HepG2 (cell line): Measurements from ENCODE around the gene TTLL11. TPM values are rescaled to one million over a fixed set of nuclear protein-coding genes. Genes with fewer than 3 reads are reported as not detected.

Experiments used
- ATAC-seq: fragments of 200-7000 bp; cut with Tn5 transposase; 3 replicates; pipeline ENCODE4 v1.9.1; 2020; ENCODE audit warnings: mild to moderate bottlenecking, moderate library complexity
- BruUV-seq: library from RNA; stranded (reverse); fragments of 400-500 nt; replicated peaks from 2 replicates; lab custom pipeline; 2021; lab: Mats Ljungman, UMichigan
- CTCF ChIA-PET: fragments of 300-600 bp; formaldehyde crosslinking; extraction: SDS; loops from one replicate; lab custom pipeline; 2021; ENCODE audit warnings: low total read pairs, inconsistent platforms, low intra/inter-chr PET ratio; lab: Yijun Ruan, JAX
- POLR2A ChIA-PET: fragments of 350-600 bp; sonication (Branson Sonifier 250); formaldehyde crosslinking; loops from one replicate; lab custom pipeline; 2020; ENCODE audit warnings: antibody characterized with exemption, inconsistent platforms; lab: Yijun Ruan, JAX
- DNase-seq: peaks from one replicate; pipeline ENCODE4 v3.0.0-alpha.2; 2015; ENCODE audit warnings: low spot score
- FAIRE-seq: peaks from 3 replicates; lab custom pipeline; 2011; peaks lifted over from hg19 to GRCh38; lab: Jason Lieb, UNC
- H2AFZ ChIP-seq: one replicate; pipeline ENCODE4 v1.6.1; 2011; ENCODE audit warnings: low read length, inconsistent platforms
- H3K27ac ChIP-seq: fragments of 300-600 bp; 3 replicates; pipeline ENCODE4 v1.8.0; 2011; ENCODE audit warnings: mixed run types, mild to moderate bottlenecking, mixed read lengths, low read length, inconsistent platforms; ENCODE audit not compliant: insufficient read depth; ENCODE audit errors: extremely low read length
- H3K27me3 ChIP-seq, 2 experiments: fragments of 200-600 bp in 1 of 2; 2 replicates in 1 of 2; 3 replicates in 1 of 2; pipeline versions ENCODE4 v1.6.0 to v1.8.0; 2011; ENCODE audit warnings: low read length in 2 of 2, mild to moderate bottlenecking in 2 of 2, moderate library complexity in 2 of 2, inconsistent platforms in 1 of 2; ENCODE audit not compliant: insufficient read depth in 2 of 2, control insufficient read depth in 1 of 2
- H3K36me3 ChIP-seq, 2 experiments: fragments of 200-600 bp in 1 of 2; replicated peaks in 1 of 2; 2 replicates in 1 of 2; 3 replicates in 1 of 2; pipeline versions ENCODE4 v1.5.1 to v1.8.0; 2011; ENCODE audit warnings: low read length in 2 of 2, inconsistent platforms in 1 of 2; ENCODE audit not compliant: insufficient read depth in 2 of 2, control insufficient read depth in 1 of 2
- H3K4me1 ChIP-seq: 2 replicates; pipeline ENCODE4 v1.5.1; 2012; ENCODE audit warnings: low read length, inconsistent platforms; ENCODE audit not compliant: insufficient read depth
- H3K4me2 ChIP-seq: 2 replicates; pipeline ENCODE4 v1.6.0; 2011; ENCODE audit warnings: low read depth, low read length, inconsistent platforms
- H3K4me3 ChIP-seq, 3 experiments: fragments of 200-600 bp in 1 of 3; sonication (generic), shearing (Covaris generic) in 1 of 3; replicated peaks in 1 of 3; 2 replicates each; pipeline ENCODE4 v1.5.1; 2011 to 2016; ENCODE audit warnings: low read length in 3 of 3, inconsistent platforms in 2 of 3, low read depth in 2 of 3, mild to moderate bottlenecking in 2 of 3, control low read depth in 1 of 3, mixed read lengths in 1 of 3; ENCODE audit not compliant: insufficient read depth in 1 of 3
- H3K79me2 ChIP-seq: one replicate; pipeline ENCODE4 v1.6.1; 2011; ENCODE audit warnings: low read length, inconsistent platforms; ENCODE audit not compliant: insufficient read depth
- H3K9ac ChIP-seq: 2 replicates; pipeline ENCODE4 v1.6.0; 2011; ENCODE audit warnings: mild to moderate bottlenecking, low read depth, low read length, inconsistent platforms; ENCODE audit not compliant: insufficient read depth
- H3K9me3 ChIP-seq: 2 replicates; pipeline ENCODE4 v1.5.1; 2012; ENCODE audit warnings: mild to moderate bottlenecking, low read length
- H4K20me1 ChIP-seq: 2 replicates; pipeline ENCODE4 v1.6.0; 2011; ENCODE audit warnings: inconsistent platforms, mild to moderate bottlenecking, low read length, moderate library complexity; ENCODE audit not compliant: insufficient read depth
- ASH2L ChIP-seq: fragments of 300-600, 200-600 bp; sonication (generic); IDR thresholded peaks from 2 replicates; pipeline ENCODE4 v1.7.0; 2017; ENCODE audit warnings: low read depth, mild to moderate bottlenecking, moderate library complexity, mixed read lengths, low read length; ENCODE audit not compliant: insufficient read length
- HOXA7 ChIP-seq: sonication (generic); formaldehyde crosslinking; IDR thresholded peaks from 2 replicates; pipeline ENCODE4 v1.8.1; 2022; ENCODE audit warnings: mild to moderate bottlenecking, missing genetic modification reagents, moderate library complexity
- RFXANK ChIP-seq: IDR thresholded peaks from 2 replicates; pipeline ENCODE4 v1.6.1; 2016
- ZNF329 ChIP-seq: sonication (generic); formaldehyde crosslinking; IDR thresholded peaks from 2 replicates; pipeline ENCODE4 v1.9.0; 2021; ENCODE audit warnings: low read depth, mild to moderate bottlenecking, missing genetic modification reagents
- ZNF562 ChIP-seq: sonication (generic); formaldehyde crosslinking; IDR thresholded peaks from 2 replicates; pipeline ENCODE4 v1.8.0; 2022; ENCODE audit warnings: missing genetic modification reagents, borderline replicate concordance
- ZNF773 ChIP-seq: sonication (generic); formaldehyde crosslinking; IDR thresholded peaks from 2 replicates; pipeline ENCODE4 v1.4.0; 2020; ENCODE audit warnings: missing genetic modification reagents, borderline replicate concordance
- WGBS: methylation state at CpG from one replicate; pipeline ENCODE4 v1.1.6; 2017; ENCODE audit warnings: low lambda C conversion rate; 5-methylcytosine and 5-hydroxymethylcytosine counted together
- in situ Hi-C: cut with HindIII; loops from 2 replicates; pipeline ENCODE4 v1.10.0; 2017; ENCODE audit warnings: low pct_unique_long_range_greater_than_20kb; ENCODE audit not compliant: extremely low pct_ligation_motif_present
- intact Hi-C: fragments of 100-400 bp; cut with micrococcal nuclease; formaldehyde crosslinking; loops from one replicate; pipeline ENCODE4 v1.10.0; 2022; ENCODE audit not compliant: unreplicated experiment
- polyA plus RNA-seq, 8 experiments: library from polyadenylated mRNA; depleted of rRNA in 3 of 8; stranded (reverse) in 7 of 8; unstranded in 1 of 8; fragments of >200 nt; fragmentation: Illumina TruSeq in 4 of 8; extraction: Trizol in 4 of 8; gene quantifications; 2 replicates each; pipeline versions ENCODE4 v1.2.1 to v1.2.3, GENCODE V29; 2011 to 2016; ENCODE audit warnings: low read depth in 4 of 8, missing spikeins in 1 of 8, mixed read lengths in 1 of 8; ENCODE audit not compliant: insufficient read depth in 1 of 8
- total RNA-seq, 5 experiments: library from RNA; depleted of rRNA; stranded (reverse); fragments of >200 nt; fragmentation: Illumina TruSeq; extraction: Trizol; gene quantifications; 2 replicates each; pipeline ENCODE4 v1.2.3, GENCODE V29; 2016; ENCODE audit warnings: low read depth in 1 of 5
- TF ChIP-seq, protein P1 (sequence below): sonication (generic); formaldehyde crosslinking; IDR thresholded peaks from 2 replicates; pipeline ENCODE4 v1.5.0; 2020; ENCODE audit warnings: mild to moderate bottlenecking, missing genetic modification reagents
- TF ChIP-seq, protein P2 (sequence below): sonication (generic); formaldehyde crosslinking; IDR thresholded peaks from 2 replicates; pipeline ENCODE4 v1.4.0; 2020; ENCODE audit warnings: mild to moderate bottlenecking, missing genetic modification reagents
- TF ChIP-seq, protein P3 (sequence below): IDR thresholded peaks from 2 replicates; pipeline ENCODE4 v1.6.1; 2016; ENCODE audit warnings: missing biosample characterization, missing genetic modification reagents, low read depth
- TF ChIP-seq, protein P4 (sequence below): sonication (generic); formaldehyde crosslinking; IDR thresholded peaks from 2 replicates; pipeline ENCODE4 v1.8.1; 2023; ENCODE audit warnings: mild to moderate bottlenecking, missing genetic modification reagents
- TF ChIP-seq, protein P5 (sequence below): IDR thresholded peaks from 2 replicates; pipeline ENCODE4 v1.6.1; 2016; ENCODE audit warnings: missing compliant biosample characterization, missing genetic modification reagents, borderline replicate concordance

The TTLL11 gene
- total and polyA plus RNA-seq, 2 of the 13 experiments (the other 11 are each of a cell fraction or from before 2014, with no cell fraction given): 4.5 to 5.2 TPM

DNA sequence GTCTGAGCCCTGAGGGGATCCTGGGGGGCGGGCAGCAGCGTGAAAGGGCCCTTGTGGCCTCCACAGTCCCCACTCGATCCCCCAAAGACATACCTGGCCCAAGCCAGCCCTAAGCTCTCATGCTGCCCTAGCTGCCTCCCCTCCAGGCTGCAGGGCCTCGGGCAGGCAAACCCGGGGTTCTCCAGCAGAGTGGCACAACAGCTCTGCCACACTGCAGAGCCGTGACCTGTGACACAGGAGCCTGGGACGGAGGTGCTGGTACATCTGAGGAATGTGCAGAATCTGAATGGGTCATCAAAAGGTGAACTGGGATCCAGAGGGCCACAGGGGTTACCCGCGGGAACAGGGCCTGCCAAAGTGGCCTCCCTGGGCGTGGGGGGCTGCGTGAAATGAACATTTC is 278.5 kb downstream of the TTLL11 start:
- 15% methylated on average over 5 of the region's 11 CpGs for WGBS
- ATAC-seq: no peak
- TF ChIP-seq ZNF329 (CRISPR knock-in tag) (no peak), ZNF773 (CRISPR knock-in tag) (no peak), RFXANK (CRISPR knock-in tag) (no peak)
- TF ChIP-seq, protein P1, sequence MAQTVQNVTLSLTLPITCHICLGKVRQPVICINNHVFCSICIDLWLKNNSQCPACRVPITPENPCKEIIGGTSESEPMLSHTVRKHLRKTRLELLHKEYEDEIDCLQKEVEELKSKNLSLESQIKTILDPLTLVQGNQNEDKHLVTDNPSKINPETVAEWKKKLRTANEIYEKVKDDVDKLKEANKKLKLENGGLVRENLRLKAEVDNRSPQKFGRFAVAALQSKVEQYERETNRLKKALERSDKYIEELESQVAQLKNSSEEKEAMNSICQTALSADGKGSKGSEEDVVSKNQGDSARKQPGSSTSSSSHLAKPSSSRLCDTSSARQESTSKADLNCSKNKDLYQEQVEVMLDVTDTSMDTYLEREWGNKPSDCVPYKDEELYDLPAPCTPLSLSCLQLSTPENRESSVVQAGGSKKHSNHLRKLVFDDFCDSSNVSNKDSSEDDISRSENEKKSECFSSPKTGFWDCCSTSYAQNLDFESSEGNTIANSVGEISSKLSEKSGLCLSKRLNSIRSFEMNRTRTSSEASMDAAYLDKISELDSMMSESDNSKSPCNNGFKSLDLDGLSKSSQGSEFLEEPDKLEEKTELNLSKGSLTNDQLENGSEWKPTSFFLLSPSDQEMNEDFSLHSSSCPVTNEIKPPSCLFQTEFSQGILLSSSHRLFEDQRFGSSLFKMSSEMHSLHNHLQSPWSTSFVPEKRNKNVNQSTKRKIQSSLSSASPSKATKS (CRISPR knock-in tag): no peak
- Histone ChIP-seq H3K27me3 (peaks cover 1 to 71% of the 10 kb centered on the region in 2 experiments; a peak in 4 of 5 replicates), H3K4me3 (no peak overlapping the region), H3K4me1 (peaks cover 10% of the 10 kb centered on the region; the same call in 1 of the 2 replicates), H3K9me3 (no peaks in the 10 kb centered on the region), H3K27ac (no peak overlapping the region), H3K9ac (no peak overlapping the region), H3K36me3 (no peaks in the 10 kb centered on the region), H3K4me2 (no peak overlapping the region), H2AFZ (no peak overlapping the region), H3K79me2 (no peaks in the 10 kb centered on the region), H4K20me1 (no peaks in the 10 kb centered on the region)
- intact Hi-C loops: no loop called here
- in situ Hi-C loops: no loop called here
- BruUV-seq: no TSS peak
- DNase-seq: no peak
- CTCF ChIA-PET: no interaction called here
- POLR2A ChIA-PET: no interaction called here
- no peak for FAIRE-seq

DNA sequence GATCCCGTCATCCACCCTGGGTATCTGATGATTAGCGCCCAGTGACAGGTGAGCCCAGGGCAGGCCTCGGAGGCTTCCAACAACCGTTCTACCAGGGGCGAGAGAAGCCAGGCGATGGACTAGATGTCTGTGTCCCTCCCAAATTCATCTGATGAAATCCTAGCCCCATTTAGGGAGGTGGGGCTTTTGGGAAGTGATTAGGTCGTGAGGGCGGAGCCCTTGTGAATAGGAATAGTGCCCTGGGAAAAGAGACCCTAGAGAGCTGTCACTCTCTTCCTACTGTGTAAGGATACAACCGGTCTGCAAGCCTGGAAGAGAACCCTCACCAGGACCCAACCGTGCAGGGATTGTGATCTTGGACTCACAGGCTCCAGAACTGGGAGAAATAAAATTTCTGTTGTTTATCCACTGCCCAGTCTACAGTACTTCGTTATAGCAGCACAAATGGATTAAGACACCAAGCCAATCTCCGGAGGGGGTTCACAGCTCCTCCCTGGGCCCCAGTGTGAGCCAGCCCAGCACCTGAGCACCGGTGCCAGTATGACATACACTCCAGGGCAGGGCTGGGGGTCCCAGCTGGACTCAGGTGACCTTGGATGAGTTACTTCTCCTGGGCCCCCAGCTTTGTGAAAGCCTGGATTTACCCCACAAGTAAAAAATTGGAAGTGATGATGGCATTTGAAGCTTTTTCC is 279.4 kb downstream of the TTLL11 start:
- ATAC-seq: no peak
- no peaks in the 10 kb centered on the region for H3K36me3 ChIP-seq
- H3K9me3 ChIP-seq: no peaks in the 10 kb centered on the region
- H3K27me3 ChIP-seq: peaks cover 4 to 61% of the 10 kb centered on the region in 2 experiments
- POLR2A ChIA-PET: no interaction called here
- H3K9ac ChIP-seq: no peak overlapping the region
- FAIRE-seq: no peak
- no peaks in the 10 kb centered on the region for H4K20me1 ChIP-seq
- 43% methylated on average over 11 of the region's 13 CpGs for WGBS
- H2AFZ ChIP-seq: no peak overlapping the region
- in situ Hi-C loops: no loop called here
- peaks cover 10% of the 10 kb centered on the region; the same call in 1 of the 2 replicates for H3K4me1 ChIP-seq
- DNase-seq: no peak
- H3K79me2 ChIP-seq: no peaks in the 10 kb centered on the region
- H3K4me3 ChIP-seq: no peak overlapping the region
- CTCF ChIA-PET: no interaction called here
- BruUV-seq: no TSS peak
- H3K4me2 ChIP-seq: no peak overlapping the region
- H3K27ac ChIP-seq: no peak overlapping the region
- intact Hi-C loops: no loop called here
- TF ChIP-seq HOXA7 (CRISPR knock-in tag): no peak
- TF ChIP-seq, protein P2, sequence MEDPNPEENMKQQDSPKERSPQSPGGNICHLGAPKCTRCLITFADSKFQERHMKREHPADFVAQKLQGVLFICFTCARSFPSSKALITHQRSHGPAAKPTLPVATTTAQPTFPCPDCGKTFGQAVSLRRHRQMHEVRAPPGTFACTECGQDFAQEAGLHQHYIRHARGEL: no peak
- no peak for TF ChIP-seq ASH2L
- TF ChIP-seq, protein P3, sequence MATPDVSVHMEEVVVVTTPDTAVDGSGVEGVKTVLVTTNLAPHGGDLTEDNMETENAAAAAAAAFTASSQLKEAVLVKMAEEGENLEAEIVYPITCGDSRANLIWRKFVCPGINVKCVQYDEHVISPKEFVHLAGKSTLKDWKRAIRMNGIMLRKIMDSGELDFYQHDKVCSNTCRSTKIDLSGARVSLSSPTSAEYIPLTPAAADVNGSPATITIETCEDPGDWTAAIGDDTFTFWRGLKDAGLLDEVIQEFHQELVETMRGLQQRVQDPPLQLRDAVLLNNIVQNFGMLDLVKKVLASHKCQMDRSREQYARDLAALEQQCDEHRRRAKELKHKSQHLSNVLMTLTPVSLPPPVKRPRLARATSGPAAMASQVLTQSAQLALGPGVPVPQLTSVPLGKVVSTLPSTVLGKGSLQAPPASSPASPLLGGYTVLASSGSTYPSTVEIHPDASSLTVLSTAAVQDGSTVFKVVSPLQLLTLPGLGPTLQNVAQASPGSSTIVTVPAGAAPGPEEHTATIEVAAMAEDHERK (CRISPR knock-in tag): no peak
- TF ChIP-seq ZNF562: no peak
- TF ChIP-seq, protein P4, sequence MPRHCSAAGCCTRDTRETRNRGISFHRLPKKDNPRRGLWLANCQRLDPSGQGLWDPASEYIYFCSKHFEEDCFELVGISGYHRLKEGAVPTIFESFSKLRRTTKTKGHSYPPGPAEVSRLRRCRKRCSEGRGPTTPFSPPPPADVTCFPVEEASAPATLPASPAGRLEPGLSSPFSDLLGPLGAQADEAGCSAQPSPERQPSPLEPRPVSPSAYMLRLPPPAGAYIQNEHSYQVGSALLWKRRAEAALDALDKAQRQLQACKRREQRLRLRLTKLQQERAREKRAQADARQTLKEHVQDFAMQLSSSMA (CRISPR knock-in tag): no peak
- TF ChIP-seq, protein P5, sequence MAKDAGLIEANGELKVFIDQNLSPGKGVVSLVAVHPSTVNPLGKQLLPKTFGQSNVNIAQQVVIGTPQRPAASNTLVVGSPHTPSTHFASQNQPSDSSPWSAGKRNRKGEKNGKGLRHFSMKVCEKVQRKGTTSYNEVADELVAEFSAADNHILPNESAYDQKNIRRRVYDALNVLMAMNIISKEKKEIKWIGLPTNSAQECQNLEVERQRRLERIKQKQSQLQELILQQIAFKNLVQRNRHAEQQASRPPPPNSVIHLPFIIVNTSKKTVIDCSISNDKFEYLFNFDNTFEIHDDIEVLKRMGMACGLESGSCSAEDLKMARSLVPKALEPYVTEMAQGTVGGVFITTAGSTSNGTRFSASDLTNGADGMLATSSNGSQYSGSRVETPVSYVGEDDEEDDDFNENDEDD (CRISPR knock-in tag): no peak
